Left ventricle myocardium inferior (tissue), 1 donor: Measurements from ENCODE around the gene PPM1E. TPM values are rescaled to one million over a fixed set of nuclear protein-coding genes. Genes with fewer than 3 reads are reported as not detected.
A peak's percentile ranks its signal among the peaks of the same experiment; 100 is the strongest.

Experiments used
- DNase-seq: peaks from one replicate; pipeline ENCODE4 v3.0.0-alpha.2; 2020
- H3K27ac ChIP-seq: fragments of 200-600 bp; replicated peaks from 2 replicates; pipeline ENCODE4 v1.8.0; 2021
- H3K27me3 ChIP-seq: fragments of 200-600 bp; 2 replicates; pipeline ENCODE4 v1.8.0; 2021; ENCODE audit warnings: low read depth
- H3K36me3 ChIP-seq: fragments of 200-600 bp; 2 replicates; pipeline ENCODE4 v1.8.0; 2021
- H3K4me1 ChIP-seq: fragments of 200-600 bp; 2 replicates; pipeline ENCODE4 v1.8.0; 2021
- H3K4me3 ChIP-seq: fragments of 200-600 bp; 2 replicates; pipeline ENCODE4 v1.8.0; 2021; ENCODE audit warnings: mild to moderate bottlenecking, moderate library complexity
- H3K9me3 ChIP-seq: fragments of 200-600 bp; replicated peaks from 2 replicates; pipeline ENCODE4 v1.8.0; 2021
- CTCF ChIP-seq: fragments of 200-600 bp; IDR thresholded peaks from 2 replicates; pipeline ENCODE4 v1.8.0; 2021; ENCODE audit warnings: antibody characterized with exemption, mild to moderate bottlenecking, borderline replicate concordance
- intact Hi-C: fragments of 100-400 bp; cut with micrococcal nuclease; formaldehyde crosslinking; loops from one replicate; pipeline ENCODE4 v1.11.0; 2022
- total RNA-seq: library from RNA; stranded (reverse); fragmentation: NEBNext Ultra II Directional; extraction: Animal tissue kit (Norgen Biotek cat#: 25700); gene quantifications from one replicate; pipeline ENCODE4 v1.2.1, GENCODE V29; 2021
- donor health status: DM: no; HTN: yes; CAD: no; lungs with severe emphysema.

Gene PPM1E
- total RNA-seq, 1 donor from 2014 or later = 0.80 TPM

- no peak for DNase-seq
- H3K36me3 ChIP-seq = no peaks in the 10 kb centered on the region
- no peaks in the 10 kb centered on the region for H3K27me3 ChIP-seq
- peaks cover 10% of the 10 kb centered on the region for H3K4me1 ChIP-seq
- TF ChIP-seq CTCF = no peak
- peak overlapping the region; percentile 23 for H3K27ac ChIP-seq
- intact Hi-C loops = no loop called here
- no peaks in the 10 kb centered on the region for H3K9me3 ChIP-seq
- H3K4me3 ChIP-seq = no peak overlapping the region
Observed at GRCh38 chr17:58809564-58809936, 53.9 kb downstream of the PPM1E start.

GRCh38 chr17:58811290-58811689 lies 55.6 kb downstream of the PPM1E start:
- Histone ChIP-seq H3K4me1 (peaks cover 10% of the 10 kb centered on the region), H3K9me3 (no peaks in the 10 kb centered on the region), H3K27ac (no peak overlapping the region), H3K4me3 (no peak overlapping the region), H3K27me3 (no peaks in the 10 kb centered on the region), H3K36me3 (no peaks in the 10 kb centered on the region)
- no peak for DNase-seq
- TF ChIP-seq CTCF = no peak
- intact Hi-C loops = no loop called here

GRCh38 chr17:58813712-58814111 lies 58.1 kb downstream of the PPM1E start:
- intact Hi-C loops = no loop called here
- peaks cover 12% of the 10 kb centered on the region for H3K4me1 ChIP-seq
- DNase-seq = no peak
- no peak overlapping the region for H3K4me3 ChIP-seq
- no peaks in the 10 kb centered on the region for H3K9me3 ChIP-seq
- no peak overlapping the region for H3K27ac ChIP-seq
- H3K27me3 ChIP-seq = no peaks in the 10 kb centered on the region
- no peaks in the 10 kb centered on the region for H3K36me3 ChIP-seq
- TF ChIP-seq CTCF = no peak

GRCh38 chr17:58818654-58819053 lies 63.0 kb downstream of the PPM1E start:
- no peak for TF ChIP-seq CTCF
- intact Hi-C loops = no loop called here
- no peaks in the 10 kb centered on the region for H3K36me3 ChIP-seq
- no peak overlapping the region for H3K27ac ChIP-seq
- H3K4me1 ChIP-seq = peaks cover 14% of the 10 kb centered on the region
- no peak for DNase-seq
- H3K4me3 ChIP-seq = no peak overlapping the region
- H3K27me3 ChIP-seq = no peaks in the 10 kb centered on the region
- H3K9me3 ChIP-seq = no peaks in the 10 kb centered on the region

- H3K4me1 ChIP-seq = peaks cover 14% of the 10 kb centered on the region
- TF ChIP-seq CTCF = no peak
- peak overlapping the region; percentile 69 for H3K27ac ChIP-seq
- no peaks in the 10 kb centered on the region for H3K27me3 ChIP-seq
- no peaks in the 10 kb centered on the region for H3K36me3 ChIP-seq
- H3K9me3 ChIP-seq = no peaks in the 10 kb centered on the region
- H3K4me3 ChIP-seq = no peak overlapping the region
- intact Hi-C loops = no loop called here
- DNase-seq = no peak
Observed at GRCh38 chr17:58822148-58823050, 66.7 kb downstream of the PPM1E start.
